ENCODE results near the gene IL36G.
"Not testable (repeated sequence)": the region's sequence is repeated elsewhere in the genome, so short reads cannot be mapped to it uniquely, and the experiment has no call there.

The IL36G gene

DNA sequence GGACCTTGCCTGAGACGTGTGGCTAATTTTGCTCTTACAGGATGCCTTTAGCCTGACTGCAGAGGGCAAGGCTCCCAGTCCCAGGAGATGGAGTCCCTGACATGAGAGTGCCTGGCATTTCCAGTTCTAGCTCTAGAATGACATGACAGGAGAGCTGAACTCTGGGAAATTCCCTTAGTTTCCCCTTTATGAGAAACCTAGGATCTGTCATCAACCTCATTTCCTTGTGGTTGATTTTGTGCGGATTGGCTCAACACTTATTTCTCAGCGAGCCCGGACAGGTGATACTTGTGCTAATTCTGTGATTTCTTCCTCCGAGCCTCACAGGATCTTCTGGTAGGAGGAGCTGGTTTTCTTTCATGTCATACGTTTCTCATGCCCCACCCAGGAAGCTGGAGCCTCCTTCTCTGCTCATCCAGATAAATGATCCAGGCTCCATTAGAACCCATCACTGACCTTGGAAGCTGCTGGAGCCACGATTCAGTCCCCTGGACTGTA, at the start of gene IL36G:
Gene IL36G, plus strand, starts transcription at position 448 of the 498 bp plus-strand sequence. CDS start 633 bp downstream, outside the sequence.
- DNase-seq (ENCODE audit: low read depth in 2 of 2) = no peak
- H3K4me3 ChIP-seq (replicated peaks in 1 of 2; ENCODE audit: low read depth in 2 of 2, low read length in 2 of 2) = no peak within 1 kb of the TSS
- TF ChIP-seq, protein P1, sequence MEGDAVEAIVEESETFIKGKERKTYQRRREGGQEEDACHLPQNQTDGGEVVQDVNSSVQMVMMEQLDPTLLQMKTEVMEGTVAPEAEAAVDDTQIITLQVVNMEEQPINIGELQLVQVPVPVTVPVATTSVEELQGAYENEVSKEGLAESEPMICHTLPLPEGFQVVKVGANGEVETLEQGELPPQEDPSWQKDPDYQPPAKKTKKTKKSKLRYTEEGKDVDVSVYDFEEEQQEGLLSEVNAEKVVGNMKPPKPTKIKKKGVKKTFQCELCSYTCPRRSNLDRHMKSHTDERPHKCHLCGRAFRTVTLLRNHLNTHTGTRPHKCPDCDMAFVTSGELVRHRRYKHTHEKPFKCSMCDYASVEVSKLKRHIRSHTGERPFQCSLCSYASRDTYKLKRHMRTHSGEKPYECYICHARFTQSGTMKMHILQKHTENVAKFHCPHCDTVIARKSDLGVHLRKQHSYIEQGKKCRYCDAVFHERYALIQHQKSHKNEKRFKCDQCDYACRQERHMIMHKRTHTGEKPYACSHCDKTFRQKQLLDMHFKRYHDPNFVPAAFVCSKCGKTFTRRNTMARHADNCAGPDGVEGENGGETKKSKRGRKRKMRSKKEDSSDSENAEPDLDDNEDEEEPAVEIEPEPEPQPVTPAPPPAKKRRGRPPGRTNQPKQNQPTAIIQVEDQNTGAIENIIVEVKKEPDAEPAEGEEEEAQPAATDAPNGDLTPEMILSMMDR (IDR thresholded peaks at IDR 0.05; ENCODE audit: low read depth, low read length) = no peak

DNA sequence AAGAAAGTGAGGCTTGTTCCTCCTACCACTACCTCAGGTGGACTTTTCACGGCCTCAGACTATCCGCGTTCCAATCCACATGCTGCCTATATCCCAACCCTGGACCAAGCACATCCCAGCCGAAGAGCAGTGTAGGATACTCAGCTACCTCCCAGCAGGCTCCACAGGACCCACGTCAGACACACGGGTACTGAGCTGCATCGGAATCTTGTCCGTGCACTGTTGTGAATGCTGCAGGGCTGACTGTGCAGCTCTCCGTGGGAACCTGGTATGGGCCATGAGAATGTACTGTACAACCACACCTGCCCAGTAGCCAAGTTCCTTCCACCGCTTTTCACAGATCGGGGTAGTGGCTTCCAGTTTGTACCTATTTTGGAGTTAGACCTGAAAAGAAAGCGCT, 44.5 kb upstream of the IL36G start:
- no peak for DNase-seq (ENCODE audit: low read depth in 2 of 2)
- H3K4me3 ChIP-seq (replicated peaks in 1 of 2; ENCODE audit: low read depth in 2 of 2, low read length in 2 of 2) = no peak overlapping the region
- TF ChIP-seq, protein P1 (IDR thresholded peaks at IDR 0.05; ENCODE audit: low read depth, low read length) = no peak

DNA sequence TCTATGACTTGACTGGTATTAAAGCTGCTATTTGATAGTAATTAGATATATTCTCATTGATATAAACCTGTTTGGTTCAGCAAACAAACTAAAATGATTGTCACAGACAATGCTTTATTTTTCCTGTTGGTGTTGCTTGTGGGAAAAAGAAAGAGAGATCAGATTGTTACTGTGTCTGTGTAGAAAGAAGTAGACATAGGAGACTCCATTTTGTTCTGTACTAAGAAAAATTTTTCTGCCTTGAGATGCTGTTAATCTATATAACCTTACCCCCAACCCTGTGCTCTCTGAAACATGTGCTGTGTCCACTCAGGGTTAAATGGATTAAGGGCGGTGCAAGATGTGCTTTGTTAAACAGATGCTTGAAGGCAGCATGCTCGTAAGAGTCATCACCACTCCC, 43.7 kb upstream of the IL36G start:
- not testable (repeated sequence) for DNase-seq (ENCODE audit: low read depth in 2 of 2); H3K4me3 ChIP-seq (replicated peaks in 1 of 2; ENCODE audit: low read depth in 2 of 2, low read length in 2 of 2)

DNA sequence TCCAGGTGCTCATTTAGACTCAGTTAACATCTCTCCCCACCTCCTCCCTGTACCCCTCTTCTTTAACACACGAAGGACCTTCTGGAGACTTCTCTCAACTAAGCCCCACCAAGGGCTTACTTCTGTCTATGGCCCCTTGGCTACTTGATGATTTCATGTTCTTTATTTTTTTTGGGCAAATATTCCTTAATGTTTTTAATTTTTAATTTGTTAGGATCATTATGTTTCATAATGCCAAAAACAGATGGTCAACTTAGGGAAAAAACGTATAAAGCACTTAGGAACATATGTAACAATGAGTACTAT, 40.9 kb upstream of the IL36G start:
- TF ChIP-seq, protein P1 (IDR thresholded peaks at IDR 0.05; ENCODE audit: low read depth, low read length) = no peak
- no peak overlapping the region for H3K4me3 ChIP-seq (replicated peaks in 1 of 2; ENCODE audit: low read depth in 2 of 2, low read length in 2 of 2)
- no peak for DNase-seq (ENCODE audit: low read depth in 2 of 2)

DNA sequence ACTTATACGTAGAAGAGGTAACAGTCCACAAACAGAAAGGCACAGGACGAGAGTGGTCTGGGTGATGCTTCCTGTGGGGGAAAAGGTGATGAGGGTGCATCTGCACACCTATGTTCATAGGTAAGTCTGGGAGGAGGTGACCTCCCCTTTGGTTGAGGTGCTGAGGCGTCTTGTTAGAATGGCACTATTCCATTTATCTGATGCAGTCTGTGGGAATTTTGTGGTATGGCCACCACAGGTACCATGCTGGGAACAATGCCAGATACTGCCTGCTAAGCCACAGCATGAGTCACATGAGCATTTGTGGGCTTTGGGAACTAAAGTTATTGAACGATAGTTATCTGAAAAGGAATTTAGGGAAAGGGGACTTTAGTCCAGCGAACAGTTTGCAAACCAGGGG, 38.9 kb upstream of the IL36G start:
- DNase-seq (ENCODE audit: low read depth in 2 of 2) = peak in 1 of 2 donors; percentile 24
- no peak overlapping the region for H3K4me3 ChIP-seq (replicated peaks in 1 of 2; ENCODE audit: low read depth in 2 of 2, low read length in 2 of 2)
- TF ChIP-seq, protein P1 (IDR thresholded peaks at IDR 0.05; ENCODE audit: low read depth, low read length) = no peak

DNA sequence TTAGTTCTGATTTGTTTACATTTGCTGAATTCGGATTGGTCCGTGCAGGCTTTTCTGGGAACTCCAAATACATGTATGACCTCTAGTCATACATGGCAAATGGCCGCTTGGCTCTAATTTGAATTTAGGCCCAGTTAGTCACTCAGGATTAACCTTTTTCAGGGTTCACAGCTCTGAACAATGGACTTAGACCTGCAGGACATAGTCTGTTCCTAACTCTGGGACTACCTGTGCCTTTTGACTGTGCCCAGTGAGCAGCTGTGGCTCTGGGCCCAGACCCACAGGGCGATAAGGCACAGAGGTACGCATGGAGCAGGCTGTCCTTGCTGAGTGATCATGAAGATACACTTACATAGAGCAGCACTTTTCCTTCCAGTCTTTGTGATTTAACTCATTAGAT, 38.4 kb upstream of the IL36G start:
- TF ChIP-seq, protein P1 (IDR thresholded peaks at IDR 0.05; ENCODE audit: low read depth, low read length) = no peak
- DNase-seq (ENCODE audit: low read depth in 2 of 2) = no peak
- no peak overlapping the region for H3K4me3 ChIP-seq (replicated peaks in 1 of 2; ENCODE audit: low read depth in 2 of 2, low read length in 2 of 2)

DNA sequence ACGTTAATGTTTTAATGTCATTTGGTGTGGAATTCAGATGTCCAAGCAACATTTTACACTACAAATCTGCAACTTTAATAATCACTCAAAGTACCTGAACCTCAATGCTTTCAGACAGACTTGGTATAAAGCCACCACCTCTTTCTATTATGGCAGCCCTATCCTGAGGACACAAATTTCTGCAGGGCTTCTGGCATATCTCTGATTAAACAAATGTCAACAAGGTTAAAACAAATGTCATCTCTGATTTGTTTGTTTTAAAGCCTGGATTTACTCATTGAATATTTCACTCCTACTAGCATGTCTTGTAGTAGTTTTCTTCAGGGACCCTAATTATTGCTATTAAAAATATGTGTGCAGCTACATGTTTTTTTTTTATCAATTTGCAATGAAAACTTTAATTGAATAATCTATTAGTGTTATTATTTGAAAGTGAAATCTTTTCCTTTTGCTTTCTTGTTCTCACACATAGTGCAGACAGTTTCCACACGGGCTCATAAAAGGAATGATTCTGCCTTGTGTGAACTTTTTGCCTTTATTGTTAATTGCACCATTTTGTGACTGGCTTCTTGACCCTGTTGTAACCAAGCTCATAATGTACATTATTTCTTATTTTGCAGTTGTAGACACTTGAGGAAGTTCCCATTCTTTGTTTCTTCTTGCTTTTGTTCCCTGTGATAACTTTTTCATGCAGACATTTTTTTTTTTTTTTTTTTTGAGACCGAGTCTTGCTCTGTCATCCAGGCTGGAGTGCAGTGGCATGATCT, 36.8 kb upstream of the IL36G start:
- no peak overlapping the region for H3K4me3 ChIP-seq (replicated peaks in 1 of 2; ENCODE audit: low read depth in 2 of 2, low read length in 2 of 2)
- no peak for DNase-seq (ENCODE audit: low read depth in 2 of 2)
- TF ChIP-seq, protein P1 (IDR thresholded peaks at IDR 0.05; ENCODE audit: low read depth, low read length) = no peak

All from cardiac fibroblast (primary cell).